ENCODE results near the gene PPP1CC.
"Not testable (repeated sequence)": the region's sequence is repeated elsewhere in the genome, so short reads cannot be mapped to it uniquely, and the experiment has no call there.

Gene PPP1CC

GRCh38 chr12:110754101-110754793 lies 11.6 kb upstream of the PPP1CC start:
- DNase-seq (ENCODE audit: low read depth) = no peak

- no peak for DNase-seq (ENCODE audit: low read depth)
These were observed 8.2 kb upstream of the PPP1CC start for GRCh38 chr12:110750784-110751461.

- no peak for DNase-seq (ENCODE audit: low read depth)
These were observed 3.9 kb upstream of the PPP1CC start for GRCh38 chr12:110746550-110746949.

GRCh38 chr12:110745542-110746284 lies 3.0 kb upstream of the PPP1CC start:
- no peak for DNase-seq (ENCODE audit: low read depth)

- DNase-seq (ENCODE audit: low read depth) = no peak
These were observed 2.0 kb upstream of the PPP1CC start for GRCh38 chr12:110744601-110745264.

GRCh38 chr12:110744151-110744571 lies 1.5 kb upstream of the PPP1CC start:
- no peak for DNase-seq (ENCODE audit: low read depth)

- no peak for DNase-seq (ENCODE audit: low read depth)
These were observed 941 bp upstream of the PPP1CC start for GRCh38 chr12:110743571-110744093.

- no peak for DNase-seq (ENCODE audit: low read depth)
These were observed 484 bp downstream of the PPP1CC start for GRCh38 chr12:110742096-110742717.

GRCh38 chr12:110741341-110742095 lies 1.2 kb downstream of the PPP1CC start:
- DNase-seq (ENCODE audit: low read depth) = no peak

- DNase-seq (ENCODE audit: low read depth) = no peak
These were observed 2.8 kb downstream of the PPP1CC start for GRCh38 chr12:110739894-110740293.

GRCh38 chr12:110739488-110739887 lies 3.2 kb downstream of the PPP1CC start:
- no peak for DNase-seq (ENCODE audit: low read depth)

- no peak for DNase-seq (ENCODE audit: low read depth)
These were observed 5.2 kb downstream of the PPP1CC start for GRCh38 chr12:110737532-110737931.

- not testable (repeated sequence) for DNase-seq (ENCODE audit: low read depth)
These were observed 5.7 kb downstream of the PPP1CC start for GRCh38 chr12:110737016-110737415.

- no peak for DNase-seq (ENCODE audit: low read depth)
These were observed 8.8 kb downstream of the PPP1CC start for GRCh38 chr12:110733900-110734299.

GRCh38 chr12:110733089-110733715 lies 9.5 kb downstream of the PPP1CC start:
- DNase-seq (ENCODE audit: low read depth) = no peak

- no peak for DNase-seq (ENCODE audit: low read depth)
These were observed 10.1 kb downstream of the PPP1CC start for GRCh38 chr12:110732572-110732971.

- no peak for DNase-seq (ENCODE audit: low read depth)
These were observed 11.2 kb downstream of the PPP1CC start for GRCh38 chr12:110731479-110731878.

- DNase-seq (ENCODE audit: low read depth) = no peak
These were observed 14.1 kb downstream of the PPP1CC start for GRCh38 chr12:110728628-110729027.

- no peak for DNase-seq (ENCODE audit: low read depth)
These were observed 15.9 kb downstream of the PPP1CC start for GRCh38 chr12:110726708-110727369.

- no peak for DNase-seq (ENCODE audit: low read depth)
These were observed 16.7 kb downstream of the PPP1CC start for GRCh38 chr12:110726028-110726427.
